ENCODE measurements around the gene CRYBG1. TPM values are rescaled to one million over a fixed set of nuclear protein-coding genes. Genes with fewer than 3 reads are reported as not detected.

CRYBG1 gene
- 10 to 100 TPM in 3 of 4 donors, 1 to 10 TPM in 1; 7.9 to 14.4 (median 11.1) TPM for total RNA-seq

DNA sequence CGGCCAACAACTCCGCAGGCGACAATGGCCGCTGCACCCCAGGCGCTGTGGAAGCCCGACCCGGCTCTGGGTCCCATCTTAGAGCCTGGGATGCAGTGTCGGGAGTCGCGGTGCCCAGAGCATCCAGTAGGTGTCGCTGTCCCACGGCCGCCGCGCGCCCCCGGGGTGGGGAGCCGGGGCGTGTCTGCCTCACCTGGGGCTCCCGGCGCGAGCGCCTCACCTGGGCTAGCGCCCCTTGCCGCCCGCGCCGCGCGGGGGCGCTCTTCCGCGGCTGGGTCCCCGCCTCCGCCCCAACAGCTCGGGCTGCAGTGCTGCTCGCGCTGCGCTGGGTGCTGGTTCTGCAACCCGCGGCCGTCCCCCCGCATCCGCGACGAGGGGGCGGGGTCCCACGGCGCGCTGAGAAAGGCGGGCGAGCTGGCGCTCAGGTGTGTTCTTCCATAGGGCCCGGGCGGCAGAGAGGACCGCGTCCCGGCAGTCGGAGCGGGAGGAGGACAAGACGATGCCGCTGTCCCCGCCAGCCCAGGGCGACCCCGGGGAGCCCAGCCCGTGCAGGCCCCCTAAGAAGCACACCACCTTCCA, at the start of gene CRYBG1:
CRYBG1 (plus strand) TSS at position 308 of the 579 bp plus-strand sequence; CDS start at position 500, 192 bp downstream.
- H3K27me3 ChIP-seq = no peaks in the 10 kb centered on the region

GRCh38 chr6:106315765-106316374, 44.6 kb upstream of the CRYBG1 start:
- H3K36me3 ChIP-seq = peaks cover 0 to 5% of the 10 kb centered on the region in 2 donors
- peaks cover 0 to 6% of the 10 kb centered on the region in 2 donors for H3K4me1 ChIP-seq
- intact Hi-C loops (cut with DNase I) = no loop called here
- no peaks in the 10 kb centered on the region for H3K27me3 ChIP-seq
- TF ChIP-seq POLR2A (IDR thresholded peaks at IDR 0.05) = no peak
- TF ChIP-seq, protein P1, sequence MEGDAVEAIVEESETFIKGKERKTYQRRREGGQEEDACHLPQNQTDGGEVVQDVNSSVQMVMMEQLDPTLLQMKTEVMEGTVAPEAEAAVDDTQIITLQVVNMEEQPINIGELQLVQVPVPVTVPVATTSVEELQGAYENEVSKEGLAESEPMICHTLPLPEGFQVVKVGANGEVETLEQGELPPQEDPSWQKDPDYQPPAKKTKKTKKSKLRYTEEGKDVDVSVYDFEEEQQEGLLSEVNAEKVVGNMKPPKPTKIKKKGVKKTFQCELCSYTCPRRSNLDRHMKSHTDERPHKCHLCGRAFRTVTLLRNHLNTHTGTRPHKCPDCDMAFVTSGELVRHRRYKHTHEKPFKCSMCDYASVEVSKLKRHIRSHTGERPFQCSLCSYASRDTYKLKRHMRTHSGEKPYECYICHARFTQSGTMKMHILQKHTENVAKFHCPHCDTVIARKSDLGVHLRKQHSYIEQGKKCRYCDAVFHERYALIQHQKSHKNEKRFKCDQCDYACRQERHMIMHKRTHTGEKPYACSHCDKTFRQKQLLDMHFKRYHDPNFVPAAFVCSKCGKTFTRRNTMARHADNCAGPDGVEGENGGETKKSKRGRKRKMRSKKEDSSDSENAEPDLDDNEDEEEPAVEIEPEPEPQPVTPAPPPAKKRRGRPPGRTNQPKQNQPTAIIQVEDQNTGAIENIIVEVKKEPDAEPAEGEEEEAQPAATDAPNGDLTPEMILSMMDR (IDR thresholded peaks at IDR 0.05) = no peak
- DNase-seq = no peak
- H3K4me3 ChIP-seq (replicated peaks in 1 of 3) = no peak overlapping the region
- H3K27ac ChIP-seq = no peak overlapping the region
- 73 to 84% methylated on average over 6 of the region's 6 CpGs for WGBS, 2 donors
- H3K9me3 ChIP-seq = no peaks in the 10 kb centered on the region

More for the DNA sequence above, at the start of gene CRYBG1:
- DNase-seq = peak; percentile 70 to 72
- H3K9me3 ChIP-seq = no peaks in the 10 kb centered on the region
- TF ChIP-seq, protein P1 (IDR thresholded peaks at IDR 0.05) = peak; percentile 56 to 98 (median 92)
- TF ChIP-seq POLR2A (IDR thresholded peaks at IDR 0.05) = no peak
- H3K27ac ChIP-seq = no peak within 1 kb of the TSS
- WGBS, 2 donors = 3 to 17% methylated on average over 2 to 7 of the region's 66 CpGs
- H3K4me1 ChIP-seq = peaks cover 0 to 8% of the 10 kb centered on the region in 2 donors
- H3K36me3 ChIP-seq = no peaks in the 10 kb centered on the region
- intact Hi-C loops (cut with DNase I) = no loop called here
- peak within 1 kb of the TSS; percentile 15 to 52 (median 27) for H3K4me3 ChIP-seq (replicated peaks in 1 of 3)

GRCh38 chr6:106316375-106316766, 44.1 kb upstream of the CRYBG1 start:
- Histone ChIP-seq H3K36me3 (peaks cover 0 to 5% of the 10 kb centered on the region in 2 donors), H3K4me3 (replicated peaks in 1 of 3) (no peak overlapping the region), H3K27me3 (no peaks in the 10 kb centered on the region), H3K4me1 (peaks cover 0 to 6% of the 10 kb centered on the region in 2 donors), H3K27ac (no peak overlapping the region), H3K9me3 (no peaks in the 10 kb centered on the region)
- no peak for DNase-seq
- no peak for TF ChIP-seq POLR2A (IDR thresholded peaks at IDR 0.05)
- TF ChIP-seq, protein P1 (IDR thresholded peaks at IDR 0.05) = no peak
- 93% methylated on average over 3 of the region's 3 CpGs for WGBS, 2 donors
- intact Hi-C loops (cut with DNase I) = no loop called here

GRCh38 chr6:106318061-106318460, 42.5 kb upstream of the CRYBG1 start:
- Histone ChIP-seq H3K4me3 (replicated peaks in 1 of 3) (no peak overlapping the region), H3K27ac (no peak overlapping the region), H3K4me1 (peaks cover 0 to 6% of the 10 kb centered on the region in 2 donors), H3K9me3 (no peaks in the 10 kb centered on the region), H3K36me3 (peaks cover 0 to 5% of the 10 kb centered on the region in 2 donors), H3K27me3 (no peaks in the 10 kb centered on the region)
- TF ChIP-seq, protein P1 (IDR thresholded peaks at IDR 0.05) = no peak
- no peak for TF ChIP-seq POLR2A (IDR thresholded peaks at IDR 0.05)
- WGBS, 2 donors = 84 to 94% methylated on average over 2 of the region's 2 CpGs
- intact Hi-C loops (cut with DNase I) = no loop called here
- DNase-seq = no peak

DNA sequence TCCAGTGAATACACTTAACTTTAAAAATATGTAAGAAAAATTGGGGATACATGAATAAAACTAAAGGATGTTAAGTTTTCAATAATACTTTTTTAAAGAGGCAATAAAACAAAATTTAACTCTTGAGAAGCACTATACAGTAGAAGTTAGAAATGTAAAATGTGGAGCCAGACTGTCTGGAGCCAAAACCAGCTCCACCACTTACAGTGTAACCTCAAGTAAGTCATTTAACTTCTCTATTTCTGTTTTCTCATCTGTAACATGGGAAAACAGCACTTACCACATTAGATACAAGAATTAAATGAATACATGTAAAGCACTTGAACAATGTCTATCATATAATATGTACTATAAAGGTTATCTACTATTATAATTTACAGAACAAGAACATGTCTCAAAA, 41.7 kb upstream of the CRYBG1 start:
- Histone ChIP-seq H3K4me1 (peaks cover 0 to 13% of the 10 kb centered on the region in 2 donors), H3K27me3 (no peaks in the 10 kb centered on the region), H3K4me3 (replicated peaks in 1 of 3) (no peak overlapping the region), H3K9me3 (no peaks in the 10 kb centered on the region), H3K36me3 (peaks cover 0 to 5% of the 10 kb centered on the region in 2 donors), H3K27ac (no peak overlapping the region)
- intact Hi-C loops (cut with DNase I) = no loop called here
- no peak for DNase-seq
- no peak for TF ChIP-seq POLR2A (IDR thresholded peaks at IDR 0.05)
- TF ChIP-seq, protein P1 (IDR thresholded peaks at IDR 0.05) = no peak
